ENCODE measurements around the gene SEZ6. TPM values are rescaled to one million over a fixed set of nuclear protein-coding genes. Genes with fewer than 3 reads are reported as not detected.

Gene SEZ6
- total and polyA plus RNA-seq, 7 donors = 0.04 TPM; not detected in 6

- WGBS, 3 donors = 73 to 76% (median 75%) methylated on average over 11 of the region's 11 CpGs
- H3K4me3 ChIP-seq = no peak overlapping the region
- no peaks in the 10 kb centered on the region for H3K4me1 ChIP-seq
- ATAC-seq (peak in 2 of 4 donors; percentile 22 to 27), DNase-seq (no peak)
- H3K27me3 ChIP-seq (ENCODE audit: insufficient read depth in 3 of 3, low read length in 2 of 3) = no peaks in the 10 kb centered on the region
- no peak overlapping the region for H3K27ac ChIP-seq
- no peaks in the 10 kb centered on the region for H3K9me3 ChIP-seq
- intact Hi-C loops (cut with DNase I) = loop anchor here in 1 of 2 donors (5.0 kb wide), 1 partner anchor 60 kb away; the partner anchor contains the start of gene PIPOX
- no peaks in the 10 kb centered on the region for H3K36me3 ChIP-seq (ENCODE audit: insufficient read depth in 1 of 2, low read depth in 1 of 2)
- TF ChIP-seq CTCF (IDR thresholded peaks at IDR 0.05) = no peak
These were observed 23.6 kb downstream of the SEZ6 start for GRCh38 chr17:28982131-28982793.

GRCh38 chr17:28978356-28978964 is 27.4 kb downstream of the SEZ6 start:
- no peaks in the 10 kb centered on the region for H3K4me1 ChIP-seq
- intact Hi-C loops (cut with DNase I) = no loop called here
- H3K9me3 ChIP-seq = no peaks in the 10 kb centered on the region
- H3K27ac ChIP-seq = no peak overlapping the region
- H3K36me3 ChIP-seq (ENCODE audit: insufficient read depth in 1 of 2, low read depth in 1 of 2) = no peaks in the 10 kb centered on the region
- no peaks in the 10 kb centered on the region for H3K27me3 ChIP-seq (ENCODE audit: insufficient read depth in 3 of 3, low read length in 2 of 3)
- no peak overlapping the region for H3K4me3 ChIP-seq
- DNase-seq = no peak
- 89 to 98% (median 91%) methylated on average over 2 of the region's 2 CpGs for WGBS, 3 donors
- no peak for ATAC-seq
- no peak for TF ChIP-seq CTCF (IDR thresholded peaks at IDR 0.05)

- H3K9me3 ChIP-seq = no peaks in the 10 kb centered on the region
- no peak for TF ChIP-seq CTCF (IDR thresholded peaks at IDR 0.05)
- H3K27ac ChIP-seq = no peak overlapping the region
- H3K4me1 ChIP-seq = no peaks in the 10 kb centered on the region
- no peaks in the 10 kb centered on the region for H3K36me3 ChIP-seq (ENCODE audit: insufficient read depth in 1 of 2, low read depth in 1 of 2)
- DNase-seq (no peak), ATAC-seq (no peak)
- H3K27me3 ChIP-seq (ENCODE audit: insufficient read depth in 3 of 3, low read length in 2 of 3) = no peaks in the 10 kb centered on the region
- intact Hi-C loops (cut with DNase I) = no loop called here
- no peak overlapping the region for H3K4me3 ChIP-seq
- WGBS, 3 donors = 82 to 92% (median 86%) methylated on average over 8 of the region's 8 CpGs
These were observed 28.0 kb downstream of the SEZ6 start for GRCh38 chr17:28977659-28978355.

GRCh38 chr17:28975646-28976045 is 30.2 kb downstream of the SEZ6 start:
- Histone ChIP-seq H3K4me1 (no peaks in the 10 kb centered on the region), H3K36me3 (ENCODE audit: insufficient read depth in 1 of 2, low read depth in 1 of 2) (no peaks in the 10 kb centered on the region), H3K27me3 (ENCODE audit: insufficient read depth in 3 of 3, low read length in 2 of 3) (no peaks in the 10 kb centered on the region), H3K4me3 (no peak overlapping the region), H3K27ac (no peak overlapping the region), H3K9me3 (no peaks in the 10 kb centered on the region)
- DNase-seq = no peak
- intact Hi-C loops (cut with DNase I) = no loop called here
- peak in 3 of 4 donors; percentile 36 to 85 (median 66) for ATAC-seq
- 25 to 54% (median 31%) methylated on average over 5 of the region's 5 CpGs for WGBS, 3 donors
- no peak for TF ChIP-seq CTCF (IDR thresholded peaks at IDR 0.05)
